Body of pancreas (tissue), 4 donors: ENCODE results near the gene CDCA4.

Source experiments
- CTCF ChIP-seq, 7 experiments: fragments of 450-650 bp in 4 of 7; fragments of 200-600 bp in 3 of 7; sonication (generic) in 3 of 7; IDR thresholded peaks; one replicate each; pipeline ENCODE4 v1.5.1; 2016 to 2019; ENCODE audit warnings: antibody characterized with exemption in 7 of 7
- POLR2A ChIP-seq, 3 donors: fragments of 450-650 bp; IDR thresholded peaks; one replicate each; pipeline ENCODE4 v1.6.1; 2016; ENCODE audit warnings: antibody characterized with exemption in 3 of 3, mild to moderate bottlenecking in 2 of 3

DNA sequence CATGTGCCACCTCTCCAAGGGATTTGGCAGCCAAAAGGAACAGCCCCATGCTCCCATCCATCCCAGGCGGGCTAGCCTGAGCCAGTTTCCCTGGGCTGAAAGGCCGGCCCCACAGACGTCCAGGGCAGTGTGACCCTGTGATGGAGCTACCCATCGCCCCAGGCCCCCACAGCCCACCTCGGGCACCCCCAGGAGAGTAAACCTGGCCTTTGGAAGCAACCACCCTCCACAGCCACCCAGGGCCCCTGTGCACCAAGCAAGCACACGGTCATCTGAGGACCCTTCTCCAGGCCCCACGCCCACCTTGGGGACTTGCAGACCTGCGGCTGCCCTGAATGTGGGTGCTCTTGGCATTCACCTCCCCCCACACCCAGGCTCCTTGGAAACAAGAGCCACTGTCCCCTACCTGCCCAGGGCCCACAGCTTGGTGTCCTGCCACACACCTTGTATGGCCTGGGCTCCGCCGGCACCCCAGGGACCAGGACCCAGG, 51.1 kb downstream of the CDCA4 start:
- no peak for TF ChIP-seq POLR2A (IDR thresholded peaks at IDR 0.05)
- TF ChIP-seq CTCF (IDR thresholded peaks at IDR 0.05) = no peak
